ENCODE measurements around the gene TIMM50. TPM values are rescaled to one million over a fixed set of nuclear protein-coding genes. Genes with fewer than 3 reads are reported as not detected.

TIMM50 gene
- total RNA-seq, 3 donors from 2014 or later = 39.4 to 45.6 (median 41.1) TPM

- TF ChIP-seq POLR2AphosphoS5 (IDR thresholded peaks at IDR 0.05) (no peak), POLR2A (IDR thresholded peaks at IDR 0.05) (no peak), CTCF (IDR thresholded peaks at IDR 0.05) (no peak)
- H3K36me3 ChIP-seq = peaks cover 4% of the 10 kb centered on the region
- DNase-seq (ENCODE audit: low spot score in 2 of 2) = no peak
- no peak overlapping the region for H3K4me3 ChIP-seq
- no peak overlapping the region for H3K27ac ChIP-seq
- no peaks in the 10 kb centered on the region for H3K4me1 ChIP-seq
- H3K9me3 ChIP-seq = no peaks in the 10 kb centered on the region
- intact Hi-C loops (cut with DNase I; ENCODE audit: low total_unique reads) = no loop called here
- no peaks in the 10 kb centered on the region for H3K27me3 ChIP-seq
Measured at GRCh38 chr19:39463403-39463802, 17.2 kb upstream of the TIMM50 start.

GRCh38 chr19:39465956-39466747 is 14.5 kb upstream of the TIMM50 start:
- Histone ChIP-seq H3K4me3 (no peak overlapping the region), H3K36me3 (peaks cover 23% of the 10 kb centered on the region), H3K4me1 (no peaks in the 10 kb centered on the region), H3K27ac (no peak overlapping the region), H3K9me3 (no peaks in the 10 kb centered on the region), H3K27me3 (no peaks in the 10 kb centered on the region)
- DNase-seq (ENCODE audit: low spot score in 2 of 2) = no peak
- TF ChIP-seq CTCF (IDR thresholded peaks at IDR 0.05) (no peak), POLR2AphosphoS5 (IDR thresholded peaks at IDR 0.05) (no peak), POLR2A (IDR thresholded peaks at IDR 0.05) (no peak)
- intact Hi-C loops (cut with DNase I; ENCODE audit: low total_unique reads) = no loop called here

- intact Hi-C loops (cut with DNase I; ENCODE audit: low total_unique reads) = no loop called here
- Histone ChIP-seq H3K27me3 (no peaks in the 10 kb centered on the region), H3K27ac (no peak overlapping the region), H3K9me3 (no peaks in the 10 kb centered on the region), H3K4me1 (no peaks in the 10 kb centered on the region), H3K36me3 (peaks cover 23% of the 10 kb centered on the region), H3K4me3 (no peak overlapping the region)
- no peak for DNase-seq (ENCODE audit: low spot score in 2 of 2)
- TF ChIP-seq CTCF (IDR thresholded peaks at IDR 0.05) (no peak), POLR2AphosphoS5 (IDR thresholded peaks at IDR 0.05) (no peak), POLR2A (IDR thresholded peaks at IDR 0.05) (no peak)
Measured at GRCh38 chr19:39467941-39468340, 12.7 kb upstream of the TIMM50 start.

- DNase-seq (ENCODE audit: low spot score in 2 of 2) = no peak
- no peak for TF ChIP-seq POLR2A (IDR thresholded peaks at IDR 0.05)
- no peak for TF ChIP-seq POLR2AphosphoS5 (IDR thresholded peaks at IDR 0.05)
- no peak for TF ChIP-seq CTCF (IDR thresholded peaks at IDR 0.05)
- Histone ChIP-seq H3K4me1 (no peaks in the 10 kb centered on the region), H3K4me3 (no peak overlapping the region), H3K9me3 (no peaks in the 10 kb centered on the region), H3K27me3 (no peaks in the 10 kb centered on the region), H3K36me3 (peaks cover 23% of the 10 kb centered on the region), H3K27ac (no peak overlapping the region)
- intact Hi-C loops (cut with DNase I; ENCODE audit: low total_unique reads) = no loop called here
Measured at GRCh38 chr19:39469036-39469435, 11.6 kb upstream of the TIMM50 start.

GRCh38 chr19:39469567-39469966 is 11.1 kb upstream of the TIMM50 start:
- Histone ChIP-seq H3K4me3 (no peak overlapping the region), H3K27ac (no peak overlapping the region), H3K36me3 (peaks cover 23% of the 10 kb centered on the region)

More at GRCh38 chr19:39469567-39469966, 11.1 kb upstream of the TIMM50 start:
- DNase-seq (ENCODE audit: low spot score in 2 of 2) = no peak
- Histone ChIP-seq H3K4me1 (no peaks in the 10 kb centered on the region), H3K9me3 (no peaks in the 10 kb centered on the region), H3K27me3 (no peaks in the 10 kb centered on the region)
- TF ChIP-seq CTCF (IDR thresholded peaks at IDR 0.05) (no peak), POLR2AphosphoS5 (IDR thresholded peaks at IDR 0.05) (no peak), POLR2A (IDR thresholded peaks at IDR 0.05) (no peak)
- intact Hi-C loops (cut with DNase I; ENCODE audit: low total_unique reads) = no loop called here

Measured in breast epithelium (tissue), 4 donors.